Daoy (cell line): ENCODE data around the gene NEMP2. TPM values are rescaled to one million over a fixed set of nuclear protein-coding genes. Genes with fewer than 3 reads are reported as not detected.

Experiments used
- DNase-seq: peaks from one replicate; pipeline ENCODE4 v3.0.0-alpha.2; 2015; ENCODE audit warnings: low read depth
- total RNA-seq: library from RNA; depleted of rRNA; stranded (reverse); fragments of >200 nt; shearing (Covaris generic); gene quantifications from 2 replicates; pipeline ENCODE4 v1.2.3, GENCODE V29; 2014

The NEMP2 gene
- total RNA-seq, 1 experiment from 2014 or later = 6.7 TPM

DNA sequence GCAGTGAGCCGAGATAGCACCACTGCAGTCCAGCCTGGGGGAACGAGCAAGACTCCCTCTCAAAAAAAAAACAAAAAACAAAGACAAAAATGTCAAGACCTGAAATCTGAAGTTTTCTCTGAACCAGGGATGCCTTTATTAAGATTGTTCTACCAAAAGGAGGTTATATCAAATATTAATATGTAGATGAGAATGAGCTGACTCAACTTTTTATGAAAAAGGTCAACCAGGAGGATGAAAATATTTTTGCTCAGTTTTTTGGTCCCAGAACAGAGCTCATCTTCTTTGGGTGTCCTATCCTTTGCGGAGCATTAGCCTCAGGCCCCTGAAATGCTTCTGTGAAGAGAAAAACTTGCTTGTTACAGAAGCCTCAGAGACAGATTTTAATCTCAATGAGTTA lies 44.0 kb downstream of the NEMP2 start:
- DNase-seq = no peak

DNA sequence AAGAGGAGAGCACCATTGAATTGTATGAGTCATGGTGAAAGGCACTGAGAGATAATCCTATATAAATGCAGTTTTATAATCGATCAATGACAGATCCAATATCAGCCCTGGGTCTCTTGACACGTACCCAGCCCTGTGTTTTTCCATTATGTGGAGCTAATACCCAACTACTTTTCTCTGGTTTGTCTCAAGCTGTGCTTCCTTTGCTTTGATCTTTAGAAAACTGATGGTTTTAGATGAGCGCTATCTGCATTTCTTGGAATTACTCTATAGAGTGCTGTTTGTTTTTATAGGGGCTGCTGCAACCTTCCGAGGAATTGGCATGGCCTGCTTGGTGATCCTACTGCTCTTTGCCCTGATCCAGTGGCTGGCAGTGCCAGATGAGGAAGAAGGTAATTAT lies 45.0 kb downstream of the NEMP2 start:
- DNase-seq = no peak

DNA sequence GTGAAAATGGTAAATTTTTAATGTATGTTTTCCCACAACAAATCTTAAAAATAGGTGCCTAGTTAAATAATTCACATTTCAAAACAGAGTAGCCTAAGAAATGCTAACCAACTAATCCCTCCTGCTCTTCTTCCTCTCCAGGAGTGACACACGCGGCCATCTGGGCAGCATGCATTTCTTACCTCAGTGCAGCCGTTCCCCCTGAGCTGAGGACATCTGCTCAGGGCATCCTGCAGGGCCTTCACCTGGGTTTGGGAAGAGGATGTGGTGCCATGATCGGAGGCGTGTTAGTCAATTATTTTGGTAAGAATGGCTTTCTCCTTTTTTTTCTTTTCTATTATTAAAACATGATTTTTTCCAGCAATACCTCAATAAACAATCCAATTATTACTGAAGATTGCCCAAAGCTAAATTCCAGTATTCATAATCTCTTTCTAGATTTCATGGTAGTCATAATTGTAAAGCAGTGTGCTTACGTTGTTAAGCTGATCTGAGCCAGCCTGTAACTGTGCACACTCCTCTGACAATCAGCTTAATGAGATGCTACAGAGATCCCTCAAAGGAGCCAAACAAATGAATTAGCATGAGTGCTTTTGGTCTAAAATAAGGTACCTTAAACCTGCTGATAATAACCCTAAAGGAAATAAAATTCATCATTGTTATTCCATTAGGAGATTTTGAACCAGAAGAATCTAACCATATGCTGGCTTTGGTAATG lies 45.8 kb downstream of the NEMP2 start:
- DNase-seq = no peak

DNA sequence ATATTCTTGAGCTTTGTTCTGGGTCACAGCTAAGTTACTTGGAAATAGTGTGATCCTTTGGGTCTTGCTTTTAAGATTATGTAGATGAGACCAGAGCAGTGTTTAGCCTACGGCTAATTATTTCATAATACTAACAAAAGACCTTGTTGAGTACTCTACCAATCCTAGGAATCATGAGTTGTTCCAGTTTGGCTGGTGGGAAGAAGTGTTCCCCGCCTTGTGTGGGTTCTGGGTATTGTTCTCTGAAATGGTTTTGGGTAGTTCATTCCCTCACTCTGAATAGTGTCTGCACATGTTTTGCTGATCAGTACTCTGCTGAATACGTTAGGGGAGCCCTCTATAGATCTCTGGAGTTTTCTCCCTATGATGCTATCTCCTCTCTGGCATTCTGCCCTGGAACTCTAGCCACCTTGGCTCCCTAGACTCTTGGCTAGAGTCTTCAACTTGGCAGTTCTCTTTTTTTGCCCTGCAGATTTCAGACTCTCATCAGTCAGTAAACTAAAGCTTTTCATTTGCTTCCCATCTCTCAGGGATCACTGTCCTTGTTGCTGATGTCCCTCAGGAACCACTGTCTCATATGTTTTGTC lies 48.4 kb downstream of the NEMP2 start:
- no peak for DNase-seq

DNA sequence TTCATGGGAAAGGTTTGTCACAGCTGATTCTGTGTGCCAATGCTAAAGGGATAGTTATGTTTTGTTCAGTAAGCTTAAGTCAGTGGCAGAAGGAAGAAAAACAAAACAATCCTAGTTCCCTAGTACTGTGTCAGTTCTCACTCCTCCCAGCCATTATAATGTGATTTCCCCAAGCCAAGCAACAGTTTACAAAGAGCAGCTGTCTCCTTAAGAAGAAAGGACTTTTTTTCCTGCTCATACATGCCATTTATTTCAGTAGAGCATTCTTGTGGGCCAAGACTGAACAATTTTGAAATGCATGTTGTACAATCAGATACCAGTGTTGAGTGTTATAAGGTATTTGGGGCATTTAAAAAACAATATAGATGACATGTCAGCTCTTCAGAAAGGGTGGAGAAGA lies 52.1 kb downstream of the NEMP2 start:
- no peak for DNase-seq

DNA sequence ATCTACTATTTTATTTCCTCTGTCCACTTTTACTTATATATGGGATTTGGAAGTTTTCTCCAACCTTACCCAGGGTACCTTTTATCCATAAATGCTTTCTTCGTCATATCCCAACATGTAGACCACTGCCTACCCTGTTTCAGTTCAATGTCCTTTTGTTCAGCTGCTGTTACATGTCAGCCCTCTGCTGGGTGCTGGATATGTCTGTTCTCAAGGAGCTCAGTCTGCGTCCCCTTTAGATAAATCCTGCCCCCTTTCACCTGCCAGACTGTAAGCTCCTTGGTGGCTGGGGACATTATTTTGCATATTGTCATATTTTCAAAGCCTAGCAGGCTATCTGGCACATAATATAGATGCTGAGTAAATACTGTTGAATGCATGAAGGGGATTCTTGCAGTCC lies 53.2 kb downstream of the NEMP2 start:
- DNase-seq = no peak

DNA sequence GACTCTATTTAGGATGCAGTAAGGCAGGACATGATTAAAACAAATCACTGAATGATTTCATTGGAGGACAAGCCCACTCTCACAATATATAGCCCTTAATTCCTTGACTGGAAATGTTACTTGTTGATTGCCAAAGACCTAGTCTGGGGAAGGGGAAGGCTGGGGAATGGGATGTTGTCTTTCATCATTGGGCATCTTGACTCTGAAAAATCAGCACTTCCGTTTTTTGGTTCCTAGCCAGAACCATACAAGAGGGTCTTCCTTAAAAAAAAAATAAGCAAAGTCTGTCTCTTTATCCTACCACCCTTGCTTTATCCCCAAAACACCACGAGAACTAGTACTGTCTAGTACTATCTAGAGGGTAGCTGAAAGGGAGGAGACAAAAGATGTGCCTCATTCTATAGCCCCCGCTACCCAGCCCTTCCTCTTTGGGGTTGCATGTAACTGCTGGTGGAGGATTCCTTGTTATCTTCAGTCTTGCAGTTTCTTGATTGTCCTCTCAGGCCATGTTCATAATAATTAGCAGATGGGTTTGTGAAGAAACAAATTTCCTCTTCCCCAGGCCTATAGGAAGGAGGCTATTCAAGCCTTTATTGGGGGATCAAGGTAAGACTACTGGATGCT lies 55.8 kb downstream of the NEMP2 start:
- DNase-seq = no peak

DNA sequence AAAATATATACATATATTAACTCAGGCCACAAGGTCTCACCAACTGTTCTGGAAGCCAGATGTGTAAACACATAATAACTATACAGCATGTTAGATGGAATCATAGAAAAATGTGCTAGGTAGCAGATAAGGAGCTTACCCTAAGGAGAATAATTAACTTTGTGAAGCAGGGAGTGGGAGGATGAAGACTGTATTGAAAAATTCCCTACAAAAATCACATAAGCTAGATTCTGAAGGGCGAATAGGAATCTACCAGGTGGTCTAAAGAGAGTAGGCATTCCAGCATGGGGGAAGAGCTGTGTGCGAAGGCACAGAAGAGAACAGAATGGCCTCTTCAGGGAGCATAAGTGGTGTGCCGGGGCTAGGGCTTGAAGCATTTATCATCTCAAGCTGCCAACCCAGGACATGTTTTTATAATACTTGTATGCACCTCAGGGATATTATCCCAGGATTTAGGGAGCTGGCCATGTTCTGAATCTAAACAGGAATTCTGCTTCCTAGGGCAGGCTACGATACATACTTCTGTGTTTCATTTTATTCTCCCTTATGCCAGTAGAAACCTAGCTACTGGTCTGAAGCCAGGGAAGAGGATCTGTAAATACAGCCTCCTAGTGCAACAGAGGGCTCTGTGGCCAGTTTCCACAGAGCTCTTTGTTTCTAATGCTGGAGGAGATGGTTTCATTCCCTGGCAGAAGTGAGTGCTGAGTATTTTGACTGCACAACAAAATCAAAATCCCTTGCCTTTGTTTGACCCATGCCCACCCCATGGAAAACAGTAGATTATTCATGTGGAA lies 56.7 kb downstream of the NEMP2 start:
- no peak for DNase-seq

DNA sequence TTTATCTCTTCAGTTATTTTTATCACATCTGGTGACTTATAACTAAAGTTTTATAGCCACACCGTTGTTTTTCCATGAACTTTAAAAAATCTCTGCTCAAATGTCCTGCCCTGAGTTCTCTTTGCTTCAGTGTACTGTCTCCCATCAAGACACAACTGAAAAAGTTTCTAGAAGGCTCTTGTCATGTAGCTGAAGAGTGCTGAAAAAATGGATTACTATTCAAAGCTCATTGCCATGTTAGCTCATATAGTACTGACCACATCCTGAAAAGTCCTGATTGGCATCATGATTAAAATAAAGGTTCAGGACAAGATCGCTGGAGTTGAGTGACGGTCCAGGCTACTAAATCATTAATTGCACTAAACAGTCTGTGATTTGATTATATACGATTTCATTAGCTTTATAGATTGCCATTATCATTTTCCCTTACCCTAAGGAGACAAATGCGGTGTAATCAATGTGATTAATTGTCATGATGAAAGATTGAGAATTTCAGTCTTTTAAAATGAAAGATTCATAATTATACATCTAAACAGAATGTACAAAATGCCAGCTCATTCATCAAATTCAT lies 64.2 kb downstream of the NEMP2 start:
- DNase-seq = no peak

DNA sequence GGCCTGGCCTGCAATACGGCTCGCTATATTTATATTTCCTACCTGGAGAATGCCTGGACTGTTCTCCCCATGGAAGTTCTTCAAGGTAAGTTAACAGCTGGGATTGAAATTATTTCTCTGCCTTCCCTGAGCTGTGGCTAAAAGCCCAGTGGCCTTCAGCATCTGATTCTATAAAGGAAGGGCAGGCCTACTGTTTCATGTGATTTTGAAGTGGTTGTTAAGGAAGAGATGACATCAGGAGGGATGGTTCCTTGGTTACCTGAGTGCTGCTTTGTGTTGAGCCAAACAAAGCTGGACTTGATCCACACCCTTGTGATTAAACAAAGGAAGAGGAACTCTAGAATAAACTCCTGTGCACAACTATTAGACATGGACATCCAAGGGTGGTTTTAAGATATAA lies 64.8 kb downstream of the NEMP2 start:
- peak; percentile 71 for DNase-seq

DNA sequence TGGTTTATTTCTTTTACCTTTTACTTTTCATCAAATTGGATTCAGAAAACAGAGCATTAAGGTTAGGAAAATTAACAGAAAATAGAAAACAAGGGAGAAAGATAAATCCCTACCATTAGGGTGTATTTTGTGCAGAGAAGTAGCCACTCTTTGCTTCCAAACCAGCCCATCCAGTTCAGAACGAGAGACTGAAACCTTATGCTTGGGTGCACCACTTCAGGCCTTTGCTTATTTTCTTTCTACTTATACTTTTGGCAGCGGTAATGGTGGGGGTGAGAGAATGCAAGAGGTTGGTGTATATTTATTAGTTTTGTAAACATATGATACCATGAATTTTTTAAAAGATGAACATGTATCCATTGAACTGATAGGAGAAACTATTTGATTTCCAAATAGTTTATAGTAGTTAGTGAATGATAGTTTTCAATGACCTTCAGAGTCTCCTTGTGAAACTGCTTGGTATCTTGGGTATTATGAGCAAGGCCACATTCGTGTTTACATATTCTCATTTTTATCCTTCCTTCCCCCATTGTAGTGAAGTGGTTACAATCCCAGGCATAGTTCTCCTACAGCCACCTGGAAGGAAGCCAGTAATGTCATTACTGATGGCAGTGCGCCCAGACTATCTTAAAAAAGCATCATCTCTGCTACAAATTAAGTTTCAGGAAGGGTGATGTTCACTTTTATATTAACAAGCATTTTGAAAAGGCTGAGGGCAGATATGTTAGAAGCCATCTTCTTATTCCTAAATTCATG lies 65.5 kb downstream of the NEMP2 start:
- DNase-seq = peak; percentile 89

DNA sequence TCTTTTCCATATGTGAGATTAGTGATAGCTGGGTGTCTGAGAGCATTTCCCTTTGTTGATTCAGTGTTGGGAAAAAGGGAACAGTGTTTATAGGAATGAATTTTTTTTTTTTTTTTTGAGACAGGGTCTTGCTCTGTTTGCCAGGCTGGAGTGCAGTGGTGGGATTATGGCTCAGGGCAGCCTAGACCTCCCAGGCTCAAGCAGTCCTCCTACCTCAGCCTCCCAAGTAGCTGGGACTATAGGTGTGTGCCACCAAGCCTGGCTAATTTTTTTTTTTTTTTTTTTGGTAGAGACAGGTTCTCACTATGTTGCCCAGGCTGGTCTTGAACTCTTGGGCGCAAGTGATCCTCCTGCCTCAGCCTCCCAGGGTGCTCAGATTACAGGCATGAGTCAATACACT lies 66.2 kb downstream of the NEMP2 start:
- peak; percentile 34 for DNase-seq

DNA sequence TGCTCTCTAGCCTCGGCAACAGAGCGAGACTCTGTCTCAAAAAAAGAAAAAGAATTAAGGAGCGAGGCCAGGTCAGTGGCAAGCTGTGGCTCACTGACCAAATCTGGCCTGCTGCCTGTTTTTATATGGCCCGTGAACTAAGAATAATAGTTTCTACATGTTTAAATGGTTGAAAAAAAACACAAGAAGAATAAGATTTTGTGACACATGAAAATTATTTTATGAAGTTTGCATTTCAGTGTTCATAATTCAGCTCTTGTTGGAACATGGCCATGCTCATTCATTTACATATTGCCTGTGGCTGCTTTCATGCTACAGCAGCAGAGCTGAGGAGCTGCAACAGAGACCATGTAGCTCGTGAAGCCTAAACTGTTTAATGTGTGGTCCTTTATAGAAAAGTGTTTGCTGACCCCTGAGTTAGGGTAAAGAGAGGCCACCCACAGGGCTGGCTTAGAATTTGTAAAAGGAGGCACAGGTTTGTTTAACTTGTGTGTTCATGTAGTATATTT lies 66.9 kb downstream of the NEMP2 start:
- DNase-seq = peak; percentile 12

DNA sequence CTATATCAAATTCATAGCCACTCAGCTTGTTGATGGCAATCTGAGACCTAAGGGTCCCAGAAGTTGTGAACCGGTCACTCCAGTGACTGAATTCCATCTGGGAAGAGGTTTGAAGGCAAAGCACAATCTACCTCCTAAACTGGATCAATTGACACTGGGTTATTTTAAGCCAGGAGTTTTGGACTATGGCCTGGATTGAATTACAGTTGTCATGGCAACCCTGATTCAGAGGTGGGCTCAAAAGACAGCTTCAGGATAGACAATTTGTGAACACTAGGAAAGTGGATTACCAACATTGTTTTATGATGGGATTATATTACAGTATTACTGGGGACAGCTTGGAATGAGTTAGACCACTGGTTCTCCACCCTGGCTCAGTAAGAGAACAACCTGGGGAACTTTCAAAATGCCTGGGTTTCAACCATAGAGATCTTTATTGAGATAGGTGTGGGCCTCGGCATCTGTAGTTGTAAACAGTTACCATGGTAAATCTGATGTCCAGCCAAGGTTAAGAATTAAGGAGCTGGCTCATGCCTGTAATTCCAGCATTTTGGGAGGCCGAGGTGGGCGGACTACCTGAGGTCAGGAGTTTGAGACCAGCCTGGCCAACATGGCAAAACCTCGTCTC lies 67.6 kb downstream of the NEMP2 start:
- peak; percentile 16 for DNase-seq

DNA sequence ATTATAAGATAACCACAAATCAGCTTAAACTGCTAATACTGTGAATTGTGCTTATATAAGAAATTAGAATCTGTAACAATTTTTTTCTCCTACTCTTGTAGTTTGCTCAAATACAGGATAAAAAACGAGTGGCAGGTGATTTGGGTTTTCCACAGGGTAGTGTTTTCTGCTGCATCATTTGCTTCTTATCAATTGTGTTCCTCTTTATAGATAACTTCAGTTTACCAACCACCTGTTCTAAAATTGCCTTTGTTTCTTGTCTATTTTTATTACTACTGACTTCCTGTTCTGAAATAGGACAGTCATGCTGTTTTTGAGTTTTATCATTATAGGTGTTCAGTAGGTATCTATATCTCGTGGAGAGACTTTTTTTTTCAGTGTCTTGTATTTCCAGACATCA lies 69.5 kb downstream of the NEMP2 start:
- DNase-seq = no peak

DNA sequence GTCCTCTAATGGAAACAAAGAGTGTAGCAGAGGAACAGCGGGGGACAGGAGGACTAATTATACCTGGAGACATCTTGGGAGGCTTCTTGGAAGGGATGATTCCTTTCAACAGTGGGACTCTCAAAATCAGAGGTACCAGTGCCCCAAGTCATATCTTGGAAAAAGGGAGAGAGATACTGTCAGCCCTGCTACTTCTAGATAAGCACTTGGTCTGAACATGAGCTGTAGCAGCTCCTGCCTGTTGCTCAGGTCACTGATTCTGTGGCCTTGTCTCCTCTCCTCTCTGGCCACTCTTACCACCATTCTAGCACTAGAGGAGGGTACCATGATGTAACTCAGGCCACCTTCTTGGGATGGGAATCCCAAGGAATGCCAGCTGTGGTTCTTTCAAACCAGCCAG lies 71.9 kb downstream of the NEMP2 start:
- no peak for DNase-seq

DNA sequence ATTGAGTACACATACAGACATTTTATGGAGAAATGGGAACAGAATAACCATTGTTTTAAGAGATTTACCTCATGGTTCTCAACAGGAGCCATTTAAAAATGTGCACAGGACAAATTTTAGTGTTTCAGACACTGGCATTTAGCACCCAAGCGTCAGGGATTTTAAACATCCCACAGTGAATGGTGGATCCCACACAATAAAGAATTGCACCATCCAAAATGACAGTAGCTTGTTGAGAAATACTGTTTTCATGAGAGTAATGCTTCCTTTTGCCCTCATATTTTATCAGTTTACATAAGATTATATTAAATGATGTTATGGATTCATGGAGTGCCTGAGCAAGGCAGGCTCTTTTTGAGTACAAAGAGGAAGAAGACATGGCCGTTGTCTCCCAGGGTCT lies 72.3 kb downstream of the NEMP2 start:
- DNase-seq = no peak

DNA sequence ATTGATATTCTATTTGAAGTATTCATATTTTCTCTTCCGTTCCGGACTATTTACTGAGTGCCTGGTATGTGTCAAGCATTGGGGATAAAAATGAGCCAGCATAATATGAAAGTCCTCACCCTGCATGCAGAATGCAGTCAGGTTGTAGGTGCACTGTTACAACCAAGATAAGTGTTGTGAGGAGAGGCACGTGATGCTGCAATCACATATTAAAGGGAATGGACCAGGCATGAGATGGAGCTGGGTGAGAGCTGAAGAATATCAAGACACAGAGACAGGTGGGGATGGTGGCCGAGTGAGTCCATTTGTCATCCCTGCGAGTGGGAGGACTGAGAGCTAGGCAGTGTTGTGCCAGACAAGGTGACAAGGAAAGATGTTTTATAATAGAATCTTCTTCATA lies 74.0 kb downstream of the NEMP2 start:
- no peak for DNase-seq

DNA sequence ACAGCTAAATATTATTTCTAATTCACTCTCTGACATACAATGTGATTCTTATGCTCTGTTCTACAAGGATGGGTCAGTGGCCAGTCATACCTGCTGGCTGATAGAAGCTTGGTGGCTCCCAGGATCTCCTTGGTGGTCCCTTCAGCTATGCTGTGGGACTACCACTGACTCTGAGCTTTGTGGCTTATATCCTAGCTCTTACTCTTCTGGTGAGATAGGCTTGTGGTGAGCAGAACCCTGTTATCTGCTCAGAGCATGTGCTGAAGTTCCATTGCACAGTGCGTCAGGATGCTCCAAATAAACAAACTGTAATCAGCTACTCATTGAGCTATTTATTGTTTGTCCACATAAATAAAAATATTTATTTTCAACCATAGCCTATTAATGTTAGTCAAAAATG lies 74.6 kb downstream of the NEMP2 start:
- no peak for DNase-seq

DNA sequence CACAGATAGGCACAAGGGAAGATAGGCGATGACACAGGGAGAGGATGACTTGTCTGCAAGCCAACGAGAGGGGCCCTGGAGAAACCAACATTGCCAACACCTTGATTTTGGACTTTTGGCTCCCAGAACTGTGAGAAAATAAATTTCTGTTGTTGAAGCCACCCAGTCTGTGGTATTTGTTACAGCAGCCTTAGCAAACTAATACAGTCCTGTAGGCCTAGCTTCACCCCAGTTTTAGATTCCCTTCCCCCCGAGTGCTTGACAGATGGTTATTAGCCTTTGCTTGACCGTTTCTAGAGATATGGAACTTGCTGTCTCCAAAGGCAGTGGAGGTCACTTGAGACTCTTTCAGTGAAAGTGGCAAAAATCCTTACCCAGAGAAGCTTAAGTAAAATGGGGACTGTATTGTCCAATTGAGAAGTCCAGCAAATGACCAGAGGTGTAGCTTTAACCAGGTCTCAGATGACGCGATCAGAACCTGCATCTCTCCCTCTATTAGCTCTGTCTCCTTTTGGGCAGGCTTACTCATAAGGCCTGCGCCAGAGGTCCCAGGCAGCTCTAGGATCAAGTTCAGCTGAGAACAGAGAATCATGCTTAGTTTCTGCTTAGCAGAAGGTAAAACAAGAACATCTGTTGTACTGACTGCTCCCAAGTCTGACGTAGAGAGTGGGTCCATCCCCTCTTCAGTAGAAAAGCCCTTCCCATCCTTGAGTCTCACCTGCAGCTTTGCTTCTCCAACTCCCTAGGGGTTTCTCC lies 76.0 kb downstream of the NEMP2 start:
- no peak for DNase-seq
